HepG2 (cell line): ENCODE measurements around the gene CFAP73. TPM values are rescaled to one million over a fixed set of nuclear protein-coding genes. Genes with fewer than 3 reads are reported as not detected.

Experiments used
- ATAC-seq: fragments of 200-7000 bp; cut with Tn5 transposase; 3 replicates; pipeline ENCODE4 v1.9.1; 2020; ENCODE audit warnings: mild to moderate bottlenecking, moderate library complexity
- BruUV-seq: library from RNA; stranded (reverse); fragments of 400-500 nt; replicated peaks from 2 replicates; lab custom pipeline; 2021; lab: Mats Ljungman, UMichigan
- CTCF ChIA-PET: fragments of 300-600 bp; formaldehyde crosslinking; extraction: SDS; loops from one replicate; lab custom pipeline; 2021; ENCODE audit warnings: low total read pairs, inconsistent platforms, low intra/inter-chr PET ratio; lab: Yijun Ruan, JAX
- POLR2A ChIA-PET: fragments of 350-600 bp; sonication (Branson Sonifier 250); formaldehyde crosslinking; loops from one replicate; lab custom pipeline; 2020; ENCODE audit warnings: antibody characterized with exemption, inconsistent platforms; lab: Yijun Ruan, JAX
- DNase-seq: peaks from one replicate; pipeline ENCODE4 v3.0.0-alpha.2; 2015; ENCODE audit warnings: low spot score
- FAIRE-seq: peaks from 3 replicates; lab custom pipeline; 2011; peaks lifted over from hg19 to GRCh38; lab: Jason Lieb, UNC
- H2AFZ ChIP-seq: one replicate; pipeline ENCODE4 v1.6.1; 2011; ENCODE audit warnings: low read length, inconsistent platforms
- H3K27ac ChIP-seq: fragments of 300-600 bp; 3 replicates; pipeline ENCODE4 v1.8.0; 2011; ENCODE audit warnings: mixed run types, mild to moderate bottlenecking, mixed read lengths, low read length, inconsistent platforms; ENCODE audit not compliant: insufficient read depth; ENCODE audit errors: extremely low read length
- H3K27me3 ChIP-seq, 2 experiments: fragments of 200-600 bp in 1 of 2; 2 replicates in 1 of 2; 3 replicates in 1 of 2; pipeline versions ENCODE4 v1.6.0 to v1.8.0; 2011; ENCODE audit warnings: low read length in 2 of 2, mild to moderate bottlenecking in 2 of 2, moderate library complexity in 2 of 2, inconsistent platforms in 1 of 2; ENCODE audit not compliant: insufficient read depth in 2 of 2, control insufficient read depth in 1 of 2
- H3K36me3 ChIP-seq, 2 experiments: fragments of 200-600 bp in 1 of 2; replicated peaks in 1 of 2; 2 replicates in 1 of 2; 3 replicates in 1 of 2; pipeline versions ENCODE4 v1.5.1 to v1.8.0; 2011; ENCODE audit warnings: low read length in 2 of 2, inconsistent platforms in 1 of 2; ENCODE audit not compliant: insufficient read depth in 2 of 2, control insufficient read depth in 1 of 2
- H3K4me1 ChIP-seq: 2 replicates; pipeline ENCODE4 v1.5.1; 2012; ENCODE audit warnings: low read length, inconsistent platforms; ENCODE audit not compliant: insufficient read depth
- H3K4me2 ChIP-seq: 2 replicates; pipeline ENCODE4 v1.6.0; 2011; ENCODE audit warnings: low read depth, low read length, inconsistent platforms
- H3K4me3 ChIP-seq, 3 experiments: fragments of 200-600 bp in 1 of 3; sonication (generic), shearing (Covaris generic) in 1 of 3; replicated peaks in 1 of 3; 2 replicates each; pipeline ENCODE4 v1.5.1; 2011 to 2016; ENCODE audit warnings: low read length in 3 of 3, inconsistent platforms in 2 of 3, low read depth in 2 of 3, mild to moderate bottlenecking in 2 of 3, control low read depth in 1 of 3, mixed read lengths in 1 of 3; ENCODE audit not compliant: insufficient read depth in 1 of 3
- H3K79me2 ChIP-seq: one replicate; pipeline ENCODE4 v1.6.1; 2011; ENCODE audit warnings: low read length, inconsistent platforms; ENCODE audit not compliant: insufficient read depth
- H3K9ac ChIP-seq: 2 replicates; pipeline ENCODE4 v1.6.0; 2011; ENCODE audit warnings: mild to moderate bottlenecking, low read depth, low read length, inconsistent platforms; ENCODE audit not compliant: insufficient read depth
- H3K9me3 ChIP-seq: 2 replicates; pipeline ENCODE4 v1.5.1; 2012; ENCODE audit warnings: mild to moderate bottlenecking, low read length
- H4K20me1 ChIP-seq: 2 replicates; pipeline ENCODE4 v1.6.0; 2011; ENCODE audit warnings: inconsistent platforms, mild to moderate bottlenecking, low read length, moderate library complexity; ENCODE audit not compliant: insufficient read depth
- EEA1 ChIP-seq: sonication (generic); formaldehyde crosslinking; IDR thresholded peaks from 2 replicates; pipeline ENCODE4 v1.5.1; 2020; ENCODE audit warnings: mild to moderate bottlenecking, missing genetic modification reagents, borderline replicate concordance
- MYPOP ChIP-seq: sonication (generic); formaldehyde crosslinking; IDR thresholded peaks from 2 replicates; pipeline ENCODE4 v1.8.1; 2023; ENCODE audit warnings: mild to moderate bottlenecking, moderate library complexity, missing genetic modification reagents
- NAIF1 ChIP-seq: sonication (generic); formaldehyde crosslinking; IDR thresholded peaks from 2 replicates; pipeline ENCODE4 v1.5.0; 2020; ENCODE audit warnings: mild to moderate bottlenecking, missing genetic modification reagents, borderline replicate concordance
- NFE2L1 ChIP-seq: sonication (generic); formaldehyde crosslinking; IDR thresholded peaks from 2 replicates; pipeline ENCODE4 v1.4.0; 2020; ENCODE audit warnings: missing genetic modification reagents, mild to moderate bottlenecking, borderline replicate concordance
- PHB2 ChIP-seq: fragments of 450-650 bp; IDR thresholded peaks from 2 replicates; pipeline ENCODE4 v1.6.1; 2018; ENCODE audit not compliant: partially characterized antibody
- PRMT3 ChIP-seq: sonication (generic); formaldehyde crosslinking; IDR thresholded peaks from 2 replicates; pipeline ENCODE4 v1.8.1; 2022; ENCODE audit warnings: low read depth, mild to moderate bottlenecking, moderate library complexity, missing genetic modification reagents, borderline replicate concordance
- SOX6 ChIP-seq, 2 experiments: fragments of 450-650 bp in 1 of 2; sonication (generic) in 1 of 2; formaldehyde crosslinking in 1 of 2; IDR thresholded peaks; 2 replicates each; pipeline versions ENCODE4 v1.4.0 to v1.6.1; 2017 to 2020; ENCODE audit warnings: antibody characterized with exemption in 1 of 2, mild to moderate bottlenecking in 1 of 2, missing genetic modification reagents in 1 of 2
- ZFY ChIP-seq: sonication (generic); formaldehyde crosslinking; IDR thresholded peaks from 2 replicates; pipeline ENCODE4 v1.4.0; 2020; ENCODE audit warnings: missing genetic modification reagents
- ZNF30 ChIP-seq: sonication (generic); formaldehyde crosslinking; IDR thresholded peaks from 2 replicates; pipeline ENCODE4 v1.5.0; 2020; ENCODE audit warnings: mild to moderate bottlenecking, missing genetic modification reagents
- ZNF383 ChIP-seq: sonication (generic); formaldehyde crosslinking; IDR thresholded peaks from 2 replicates; pipeline ENCODE4 v1.4.0; 2020; ENCODE audit warnings: missing genetic modification reagents, mild to moderate bottlenecking, borderline replicate concordance
- ZNF558 ChIP-seq: sonication (generic); formaldehyde crosslinking; IDR thresholded peaks from 2 replicates; pipeline ENCODE4 v1.9.0; 2022; ENCODE audit warnings: mild to moderate bottlenecking, missing genetic modification reagents, borderline replicate concordance
- ZNF589 ChIP-seq: sonication (generic); formaldehyde crosslinking; conservative IDR thresholded peaks from 2 replicates; pipeline ENCODE4 v1.8.0; 2022; ENCODE audit warnings: mild to moderate bottlenecking, moderate library complexity, missing genetic modification reagents
- ZNF615 ChIP-seq: sonication (generic); formaldehyde crosslinking; IDR thresholded peaks from 2 replicates; pipeline ENCODE4 v1.5.0; 2020; ENCODE audit warnings: mild to moderate bottlenecking, missing genetic modification reagents, borderline replicate concordance
- ZNF672 ChIP-seq: sonication (generic); formaldehyde crosslinking; IDR thresholded peaks from 2 replicates; pipeline ENCODE4 v1.8.1; 2022; ENCODE audit warnings: missing genetic modification reagents
- ZNF768 ChIP-seq: sonication (generic); formaldehyde crosslinking; IDR thresholded peaks from 2 replicates; pipeline ENCODE4 v1.4.0; 2020; ENCODE audit warnings: missing genetic modification reagents
- ZNF878 ChIP-seq: sonication (generic); formaldehyde crosslinking; IDR thresholded peaks from 2 replicates; pipeline ENCODE4 v1.8.1; 2023; ENCODE audit warnings: mild to moderate bottlenecking, missing genetic modification reagents, moderate library complexity
- ZSCAN31 ChIP-seq: sonication (generic); formaldehyde crosslinking; IDR thresholded peaks from 2 replicates; pipeline ENCODE4 v1.5.0; 2020; ENCODE audit warnings: low read depth, mild to moderate bottlenecking, missing genetic modification reagents
- WGBS: methylation state at CpG from one replicate; pipeline ENCODE4 v1.1.6; 2017; ENCODE audit warnings: low lambda C conversion rate; 5-methylcytosine and 5-hydroxymethylcytosine counted together
- in situ Hi-C: cut with HindIII; loops from 2 replicates; pipeline ENCODE4 v1.10.0; 2017; ENCODE audit warnings: low pct_unique_long_range_greater_than_20kb; ENCODE audit not compliant: extremely low pct_ligation_motif_present
- intact Hi-C: fragments of 100-400 bp; cut with micrococcal nuclease; formaldehyde crosslinking; loops from one replicate; pipeline ENCODE4 v1.10.0; 2022; ENCODE audit not compliant: unreplicated experiment
- polyA plus RNA-seq, 8 experiments: library from polyadenylated mRNA; depleted of rRNA in 3 of 8; stranded (reverse) in 7 of 8; unstranded in 1 of 8; fragments of >200 nt; fragmentation: Illumina TruSeq in 4 of 8; extraction: Trizol in 4 of 8; gene quantifications; 2 replicates each; pipeline versions ENCODE4 v1.2.1 to v1.2.3, GENCODE V29; 2011 to 2016; ENCODE audit warnings: low read depth in 4 of 8, missing spikeins in 1 of 8, mixed read lengths in 1 of 8; ENCODE audit not compliant: insufficient read depth in 1 of 8
- total RNA-seq, 5 experiments: library from RNA; depleted of rRNA; stranded (reverse); fragments of >200 nt; fragmentation: Illumina TruSeq; extraction: Trizol; gene quantifications; 2 replicates each; pipeline ENCODE4 v1.2.3, GENCODE V29; 2016; ENCODE audit warnings: low read depth in 1 of 5
- TF ChIP-seq, protein P1 (sequence below): sonication (generic); formaldehyde crosslinking; IDR thresholded peaks from 2 replicates; pipeline ENCODE4 v1.5.0; 2020; ENCODE audit warnings: mild to moderate bottlenecking, missing genetic modification reagents, borderline replicate concordance

The CFAP73 gene
- total and polyA plus RNA-seq, 2 of the 13 experiments (the other 11 are each of a cell fraction or from before 2014, with no cell fraction given): not detected

GRCh38 chr12:113194971-113195391, 45.5 kb downstream of the CFAP73 start:
- WGBS: 100% methylated on average over 2 of the region's 4 CpGs
- Histone ChIP-seq H3K4me2 (no peak overlapping the region), H4K20me1 (no peaks in the 10 kb centered on the region), H2AFZ (no peak overlapping the region)
- POLR2A ChIA-PET: interaction anchor here (1.9 to 2.4 kb wide), 2 partner anchors 10 to 36 kb away, joined by 4 to 6 read pairs; partner anchors contain the start of genes DDX54 and RITA1
- DNase-seq: no peak
- TF ChIP-seq ZNF672 (CRISPR knock-in tag): no peak
- TF ChIP-seq, protein P1, sequence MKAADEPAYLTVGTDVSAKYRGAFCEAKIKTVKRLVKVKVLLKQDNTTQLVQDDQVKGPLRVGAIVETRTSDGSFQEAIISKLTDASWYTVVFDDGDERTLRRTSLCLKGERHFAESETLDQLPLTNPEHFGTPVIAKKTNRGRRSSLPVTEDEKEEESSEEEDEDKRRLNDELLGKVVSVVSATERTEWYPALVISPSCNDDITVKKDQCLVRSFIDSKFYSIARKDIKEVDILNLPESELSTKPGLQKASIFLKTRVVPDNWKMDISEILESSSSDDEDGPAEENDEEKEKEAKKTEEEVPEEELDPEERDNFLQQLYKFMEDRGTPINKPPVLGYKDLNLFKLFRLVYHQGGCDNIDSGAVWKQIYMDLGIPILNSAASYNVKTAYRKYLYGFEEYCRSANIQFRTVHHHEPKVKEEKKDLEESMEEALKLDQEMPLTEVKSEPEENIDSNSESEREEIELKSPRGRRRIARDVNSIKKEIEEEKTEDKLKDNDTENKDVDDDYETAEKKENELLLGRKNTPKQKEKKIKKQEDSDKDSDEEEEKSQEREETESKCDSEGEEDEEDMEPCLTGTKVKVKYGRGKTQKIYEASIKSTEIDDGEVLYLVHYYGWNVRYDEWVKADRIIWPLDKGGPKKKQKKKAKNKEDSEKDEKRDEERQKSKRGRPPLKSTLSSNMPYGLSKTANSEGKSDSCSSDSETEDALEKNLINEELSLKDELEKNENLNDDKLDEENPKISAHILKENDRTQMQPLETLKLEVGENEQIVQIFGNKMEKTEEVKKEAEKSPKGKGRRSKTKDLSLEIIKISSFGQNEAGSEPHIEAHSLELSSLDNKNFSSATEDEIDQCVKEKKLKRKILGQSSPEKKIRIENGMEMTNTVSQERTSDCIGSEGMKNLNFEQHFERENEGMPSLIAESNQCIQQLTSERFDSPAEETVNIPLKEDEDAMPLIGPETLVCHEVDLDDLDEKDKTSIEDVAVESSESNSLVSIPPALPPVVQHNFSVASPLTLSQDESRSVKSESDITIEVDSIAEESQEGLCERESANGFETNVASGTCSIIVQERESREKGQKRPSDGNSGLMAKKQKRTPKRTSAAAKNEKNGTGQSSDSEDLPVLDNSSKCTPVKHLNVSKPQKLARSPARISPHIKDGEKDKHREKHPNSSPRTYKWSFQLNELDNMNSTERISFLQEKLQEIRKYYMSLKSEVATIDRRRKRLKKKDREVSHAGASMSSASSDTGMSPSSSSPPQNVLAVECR (CRISPR knock-in tag): no peak
- TF ChIP-seq PRMT3 (CRISPR knock-in tag): no peak
- TF ChIP-seq ZNF768 (CRISPR knock-in tag): no peak
- no peak for TF ChIP-seq ZSCAN31 (CRISPR knock-in tag)
- no peak for TF ChIP-seq ZNF30 (CRISPR knock-in tag)
- TF ChIP-seq EEA1 (CRISPR knock-in tag): no peak
- TF ChIP-seq ZFY: no peak
- TF ChIP-seq NFE2L1: no peak
- no peak for TF ChIP-seq SOX6 (IDR thresholded peaks at IDR 0.05)
- no peak for TF ChIP-seq SOX6 (CRISPR knock-in tag; IDR thresholded peaks at IDR 0.05)
- TF ChIP-seq MYPOP (CRISPR knock-in tag): no peak
- TF ChIP-seq ZNF615 (CRISPR knock-in tag): no peak
- no peak for TF ChIP-seq NAIF1 (CRISPR knock-in tag)
- TF ChIP-seq ZNF878: no peak
- TF ChIP-seq PHB2: no peak
- TF ChIP-seq ZNF383 (CRISPR knock-in tag): no peak
- no peak for TF ChIP-seq ZNF558
- no peak for TF ChIP-seq ZNF589 (CRISPR knock-in tag)
- TF ChIP-seq, all 625 proteins: peak for 0
- BruUV-seq: no TSS peak
- H3K9ac ChIP-seq: no peak overlapping the region
- H3K36me3 ChIP-seq: peaks cover 8 to 11% of the 10 kb centered on the region in 2 experiments; a peak in 3 of 5 replicates
- peaks cover 14% of the 10 kb centered on the region for H3K4me1 ChIP-seq
- FAIRE-seq: no peak
- ATAC-seq: no peak
- H3K27ac ChIP-seq: no peak overlapping the region
- H3K4me3 ChIP-seq: no peak overlapping the region
- intact Hi-C loops: loop anchor here (10.0 kb wide), 2 partner anchors 80 to 230 kb away; partner anchors contain the start of gene SDSL
- no peaks in the 10 kb centered on the region for H3K27me3 ChIP-seq
- no peaks in the 10 kb centered on the region for H3K9me3 ChIP-seq
- in situ Hi-C loops: loop anchor here (10.0 kb wide), 1 partner anchor 160 kb away; the partner anchor contains the start of gene PLBD2
- H3K79me2 ChIP-seq: no peaks in the 10 kb centered on the region
- CTCF ChIA-PET: no interaction called here
